Activated T-cell treated with anti-CD3 and anti-CD28 coated beads, Interleukin-2, amount 50 U/mL, for 48 hours (primary cell): ENCODE measurements around the gene OBSL1.

Experiments used
- DNase-seq, 2 experiments: peaks; one replicate each; pipeline ENCODE4 v3.0.0-alpha.2; 2020

The OBSL1 gene

GRCh38 chr2:219511547-219512325, 59.6 kb downstream of the OBSL1 start:
- DNase-seq, result no peak

DNA sequence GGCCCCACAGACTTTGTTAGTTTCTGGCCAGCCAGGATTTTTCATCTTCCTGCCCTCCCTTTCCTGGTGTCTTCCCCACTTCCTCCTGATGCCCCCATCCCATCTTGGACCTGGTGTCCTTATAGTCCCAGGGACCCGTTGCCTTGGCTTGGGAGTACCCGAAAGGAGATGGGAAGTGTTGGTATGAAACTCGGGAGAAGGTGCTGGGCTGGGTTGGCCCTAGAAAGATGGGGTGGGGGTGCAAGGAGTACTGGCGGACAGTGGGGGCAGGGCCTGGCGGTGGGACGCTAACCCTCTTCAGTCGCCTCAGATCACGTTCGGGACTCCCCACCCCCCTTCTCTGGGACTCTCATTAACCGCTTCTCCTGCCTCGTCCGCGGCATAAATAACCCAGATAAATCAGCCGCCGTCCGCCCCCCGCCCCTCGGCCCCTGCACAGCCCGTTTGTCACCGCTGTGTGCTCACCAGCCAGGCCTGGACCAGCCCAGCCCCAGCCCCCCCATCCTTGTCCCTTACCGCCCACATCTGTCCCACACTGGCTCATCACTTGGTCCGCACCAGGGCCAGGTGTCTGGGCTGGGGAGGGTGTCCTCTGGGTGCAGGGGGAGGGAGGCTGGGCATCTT, 60.7 kb downstream of the OBSL1 start:
- DNase-seq, result no peak

DNA sequence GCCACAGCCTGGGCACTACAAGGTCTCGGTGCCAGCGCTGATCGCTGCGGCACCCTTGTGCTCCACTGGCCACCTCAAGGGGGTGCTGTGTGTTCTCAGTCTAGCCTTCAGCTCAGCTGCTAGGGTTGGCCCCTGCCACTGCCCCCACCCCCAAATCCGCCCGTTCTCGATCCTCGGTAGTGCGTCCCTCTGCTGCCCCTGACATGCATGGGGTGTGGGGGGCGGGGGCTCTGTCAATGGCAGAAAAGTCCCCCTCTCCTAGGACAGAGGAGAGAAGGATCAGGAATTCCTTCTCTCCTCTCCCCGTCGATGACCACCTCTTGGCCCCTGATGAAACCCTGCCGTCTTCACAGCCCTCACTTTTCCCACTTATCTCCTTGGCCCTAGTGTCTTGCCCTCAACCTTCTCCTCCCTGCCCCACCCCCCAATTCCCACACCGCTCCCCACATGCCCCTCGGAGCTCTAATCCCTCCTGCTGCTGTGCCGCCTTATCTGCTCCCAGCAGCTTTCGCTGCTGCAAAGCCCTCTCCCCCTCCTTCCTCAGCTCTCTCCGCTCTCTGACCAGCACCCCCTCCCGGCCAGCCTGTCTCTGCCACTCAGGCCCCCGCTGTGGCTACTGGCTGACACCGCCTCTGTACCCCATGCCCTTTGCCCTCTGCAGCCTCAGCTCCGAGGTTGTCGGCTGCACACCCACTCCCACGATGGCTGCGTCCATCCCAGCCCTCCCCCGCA, 61.4 kb downstream of the OBSL1 start:
- peak; percentile 63 to 74 for DNase-seq

DNA sequence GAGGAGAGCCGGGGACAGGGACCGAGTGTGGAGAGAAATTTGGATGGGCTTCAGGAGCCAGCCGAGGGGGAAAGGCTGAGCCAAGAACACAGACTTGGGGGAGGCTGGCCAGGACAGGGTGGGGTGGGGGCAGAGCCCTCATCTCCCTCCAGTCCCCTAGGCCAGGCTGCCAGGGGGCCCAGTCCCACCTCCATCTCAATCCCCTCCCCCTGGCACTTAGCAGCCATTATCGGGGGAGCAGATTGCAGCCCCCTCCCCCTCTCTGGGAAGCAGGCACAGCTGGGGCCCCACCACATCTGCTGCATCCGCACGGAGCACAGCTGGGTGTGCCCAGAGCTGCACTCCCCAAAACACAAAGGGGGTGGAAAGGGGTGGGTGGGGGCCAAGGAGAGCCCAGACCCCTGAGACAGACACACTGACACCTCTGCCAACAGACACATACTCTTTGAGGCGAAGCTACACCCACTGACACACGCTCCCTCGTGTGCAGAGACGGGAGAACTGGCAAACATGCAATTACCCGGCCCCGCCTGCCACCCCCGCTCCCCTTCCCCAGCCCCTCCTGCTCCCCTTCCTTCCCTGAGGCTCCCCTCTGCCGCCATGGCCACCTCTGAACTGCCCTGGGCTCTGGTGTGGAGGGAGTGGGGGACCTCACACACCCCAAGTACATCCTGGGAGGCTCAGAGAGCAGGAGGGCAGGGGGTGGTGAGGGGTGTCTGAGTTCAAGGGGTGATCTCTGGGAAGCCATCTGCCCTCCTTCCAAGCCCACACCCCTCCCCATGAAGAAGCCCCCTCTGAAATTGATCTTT, 62.2 kb downstream of the OBSL1 start:
- no peak for DNase-seq

DNA sequence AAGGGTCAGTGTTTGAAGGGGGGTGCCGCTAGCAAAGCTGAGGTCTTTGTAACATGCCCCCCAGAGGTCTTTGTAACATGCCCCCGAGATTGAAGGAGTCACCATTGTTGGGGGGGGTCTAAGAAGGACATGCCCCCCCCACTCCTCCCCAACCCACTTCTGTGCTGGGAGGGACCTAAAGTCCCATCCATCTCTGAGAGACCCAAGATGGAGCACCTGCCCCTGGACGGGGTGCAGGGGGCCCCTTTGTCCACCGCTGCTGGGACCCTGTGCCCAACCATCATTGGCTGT, 63.0 kb downstream of the OBSL1 start:
- DNase-seq, result no peak

DNA sequence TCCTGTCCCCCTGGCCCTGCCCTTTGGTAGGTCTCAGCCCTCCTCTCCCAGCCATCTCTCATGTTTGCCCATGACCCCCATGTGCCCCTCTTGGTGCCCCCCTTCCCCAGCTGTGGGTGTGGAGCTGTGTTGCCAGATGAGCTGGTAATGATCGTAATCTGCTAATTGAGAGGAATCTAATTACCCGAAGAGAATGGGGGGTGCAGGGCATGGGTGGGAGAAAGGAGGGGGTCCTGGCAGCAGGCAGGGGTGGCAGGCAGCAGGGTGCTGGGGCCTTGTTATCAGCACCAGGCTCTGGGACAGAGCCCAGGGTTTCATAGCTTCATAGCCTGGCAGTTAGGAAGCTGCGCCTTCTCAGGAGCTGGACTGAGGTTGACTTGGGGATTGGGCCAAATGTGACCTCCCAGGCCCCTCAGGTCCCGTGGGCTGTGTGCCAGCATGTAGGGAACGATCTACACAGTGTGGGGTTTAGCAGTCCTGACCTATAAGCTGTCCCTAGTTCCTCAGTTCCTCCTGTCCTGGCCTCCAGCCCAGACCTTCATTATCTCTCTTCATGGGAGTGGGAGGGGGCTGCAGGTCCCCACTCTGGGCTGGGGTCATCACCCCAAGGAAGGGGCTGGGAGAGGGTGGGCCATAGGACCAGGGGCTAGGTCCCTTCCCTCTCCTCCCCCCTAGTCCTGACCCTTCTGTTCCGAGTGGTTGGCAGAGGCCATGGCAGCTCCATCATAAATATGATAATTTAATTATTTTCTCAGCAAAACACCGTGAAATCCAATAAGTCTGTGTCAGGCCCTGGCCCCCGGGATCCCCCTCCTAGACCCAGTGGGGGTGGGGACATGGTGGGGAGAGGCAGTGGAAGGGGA, 63.5 kb downstream of the OBSL1 start:
- DNase-seq, result no peak

GRCh38 chr2:219506802-219507526, 64.4 kb downstream of the OBSL1 start:
- no peak for DNase-seq

DNA sequence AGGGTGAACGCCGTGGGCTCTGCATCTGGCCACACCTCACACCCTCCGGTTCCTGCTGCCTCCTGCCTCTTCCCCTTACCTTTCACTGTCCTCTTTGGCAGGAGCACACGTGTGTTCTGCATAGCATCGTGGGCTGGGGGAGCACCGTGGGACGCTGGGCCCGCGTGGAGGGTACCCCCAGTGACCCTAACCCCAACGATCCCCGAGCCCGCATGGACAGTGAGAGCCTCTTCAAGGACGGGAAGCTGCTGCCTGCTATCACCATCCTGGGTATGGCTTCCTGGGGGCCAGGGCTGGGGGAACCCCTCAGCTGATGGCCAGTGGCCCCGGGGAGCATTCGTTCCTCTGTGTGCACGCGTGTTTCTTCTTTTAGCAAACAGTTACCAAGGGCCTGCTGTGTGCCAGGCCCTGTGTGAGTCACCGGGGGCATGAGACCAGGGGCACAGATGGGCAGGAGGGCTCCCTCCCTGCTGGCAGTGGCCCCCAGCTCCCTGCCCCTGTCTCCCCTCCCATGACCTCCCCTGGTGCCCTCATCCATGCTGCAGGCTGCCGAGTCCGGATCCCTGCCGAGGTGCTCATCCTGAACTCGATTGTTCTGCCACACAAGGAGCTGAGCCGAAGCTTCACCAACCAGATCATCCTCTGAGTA, 65.1 kb downstream of the OBSL1 start:
- DNase-seq, result no peak

DNA sequence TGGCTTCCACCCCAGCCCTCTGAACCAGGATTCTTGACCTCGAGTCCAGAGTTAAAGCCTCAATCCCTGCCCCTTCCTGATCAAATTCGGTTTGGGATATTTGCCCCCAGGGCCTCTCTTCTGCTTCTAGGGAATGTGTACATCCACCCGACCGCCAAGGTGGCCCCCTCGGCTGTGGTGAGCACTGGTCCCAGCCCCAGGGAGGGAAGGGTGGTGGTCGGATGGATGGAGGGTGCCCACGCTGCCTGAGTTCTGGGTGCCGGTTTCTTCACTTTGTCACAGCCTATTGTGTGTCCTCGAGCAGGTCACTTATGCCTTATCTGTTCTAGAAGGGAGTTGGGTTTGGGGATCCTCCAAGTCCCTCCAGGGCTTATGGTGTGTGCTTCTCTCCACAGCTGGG, 65.8 kb downstream of the OBSL1 start:
- DNase-seq, result no peak

GRCh38 chr2:219502618-219503017, 68.7 kb downstream of the OBSL1 start:
- DNase-seq, result no peak

GRCh38 chr2:219501849-219502248, 69.5 kb downstream of the OBSL1 start:
- DNase-seq, result no peak
